GM19043 (cell line): ENCODE data around the gene POU2F1.

Source experiments
- ATAC-seq: cut with Tn5 transposase; IDR thresholded peaks from one replicate; pipeline ENCODE4 v1.9.1; 2021; ENCODE audit warnings: low read depth; ENCODE audit not compliant: unreplicated experiment

The POU2F1 gene

GRCh38 chr1:167456524-167456923, 235.8 kb downstream of the POU2F1 start:
- ATAC-seq = no peak

GRCh38 chr1:167456926-167457325, 236.2 kb downstream of the POU2F1 start:
- no peak for ATAC-seq

GRCh38 chr1:167457936-167458584, 237.4 kb downstream of the POU2F1 start:
- no peak for ATAC-seq

GRCh38 chr1:167460836-167461235, 240.2 kb downstream of the POU2F1 start:
- ATAC-seq = no peak

GRCh38 chr1:167462341-167462740, 241.7 kb downstream of the POU2F1 start:
- no peak for ATAC-seq

GRCh38 chr1:167463080-167463479, 242.4 kb downstream of the POU2F1 start:
- ATAC-seq = no peak

- ATAC-seq = no peak
Observed at GRCh38 chr1:167463875-167464575, 243.3 kb downstream of the POU2F1 start.

- no peak for ATAC-seq
Observed at GRCh38 chr1:167465018-167465417, 244.3 kb downstream of the POU2F1 start.

- ATAC-seq = no peak
Observed at GRCh38 chr1:167465743-167466142, 245.1 kb downstream of the POU2F1 start.

- no peak for ATAC-seq
Observed at GRCh38 chr1:167467126-167467710, 246.5 kb downstream of the POU2F1 start.

- ATAC-seq = no peak
Observed at GRCh38 chr1:167467752-167468151, 247.1 kb downstream of the POU2F1 start.

- no peak for ATAC-seq
Observed at GRCh38 chr1:167469280-167469965, 248.7 kb downstream of the POU2F1 start.

GRCh38 chr1:167471568-167471967, 250.9 kb downstream of the POU2F1 start:
- no peak for ATAC-seq

GRCh38 chr1:167472752-167473521, 252.3 kb downstream of the POU2F1 start:
- no peak for ATAC-seq

- no peak for ATAC-seq
Observed at GRCh38 chr1:167473761-167474160, 253.1 kb downstream of the POU2F1 start.

- no peak for ATAC-seq
Observed at GRCh38 chr1:167474191-167474641, 253.5 kb downstream of the POU2F1 start.

GRCh38 chr1:167476061-167476460, 255.4 kb downstream of the POU2F1 start:
- no peak for ATAC-seq
